ENCODE results near the gene IER3.

GRCh38 chr6:30769088-30769852 lies 24.9 kb upstream of the IER3 start:
- TF ChIP-seq CTCF (IDR thresholded peaks at IDR 0.05) (no peak), POLR2AphosphoS5 (IDR thresholded peaks at IDR 0.05; ENCODE audit: insufficient read depth in 1 of 2, low read depth in 1 of 2) (peak; percentile 68 to 74), POLR2A (IDR thresholded peaks at IDR 0.05) (no peak)
